HG03045 (cell line): Measurements from ENCODE around the gene MUC12.
"Not testable (repeated sequence)": the region's sequence is repeated elsewhere in the genome, so short reads cannot be mapped to it uniquely, and the experiment has no call there.

Source experiments
- ATAC-seq: cut with Tn5 transposase; IDR thresholded peaks from one replicate; pipeline ENCODE4 v1.9.1; 2021; ENCODE audit warnings: mild to moderate bottlenecking, moderate library complexity; ENCODE audit not compliant: unreplicated experiment

Gene MUC12

DNA sequence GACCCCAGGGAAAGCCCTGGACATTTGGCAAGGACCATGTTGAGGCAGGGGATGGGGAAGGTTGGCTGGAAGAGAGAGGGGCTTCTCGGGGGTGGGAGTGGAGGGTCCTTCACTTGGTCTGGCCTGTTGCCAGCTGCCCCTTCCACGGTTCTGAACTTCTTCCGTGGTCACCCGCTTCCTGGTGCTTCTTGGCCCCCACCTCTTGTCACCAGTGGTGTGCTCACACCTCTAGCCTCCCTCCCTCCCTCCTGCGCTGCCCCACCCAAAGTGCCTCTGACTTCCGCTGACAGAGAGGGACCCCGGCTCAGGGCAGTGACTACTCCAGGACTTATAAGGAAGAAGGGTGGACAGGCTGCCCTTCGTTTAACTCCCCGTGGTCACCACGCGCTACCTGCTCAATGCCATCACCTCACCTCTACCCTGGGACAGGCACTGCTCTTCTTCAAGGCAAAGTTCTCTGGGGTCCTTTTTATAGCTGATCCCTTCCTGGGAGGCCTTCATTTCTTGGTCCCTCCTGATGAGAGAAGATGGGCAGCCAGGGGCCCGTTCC, at the start of gene MUC12:
Gene MUC12, plus strand, starts transcription at position 500 of the 550 bp plus-strand sequence. CDS start 58 bp downstream, outside the sequence.
- ATAC-seq: no peak

DNA sequence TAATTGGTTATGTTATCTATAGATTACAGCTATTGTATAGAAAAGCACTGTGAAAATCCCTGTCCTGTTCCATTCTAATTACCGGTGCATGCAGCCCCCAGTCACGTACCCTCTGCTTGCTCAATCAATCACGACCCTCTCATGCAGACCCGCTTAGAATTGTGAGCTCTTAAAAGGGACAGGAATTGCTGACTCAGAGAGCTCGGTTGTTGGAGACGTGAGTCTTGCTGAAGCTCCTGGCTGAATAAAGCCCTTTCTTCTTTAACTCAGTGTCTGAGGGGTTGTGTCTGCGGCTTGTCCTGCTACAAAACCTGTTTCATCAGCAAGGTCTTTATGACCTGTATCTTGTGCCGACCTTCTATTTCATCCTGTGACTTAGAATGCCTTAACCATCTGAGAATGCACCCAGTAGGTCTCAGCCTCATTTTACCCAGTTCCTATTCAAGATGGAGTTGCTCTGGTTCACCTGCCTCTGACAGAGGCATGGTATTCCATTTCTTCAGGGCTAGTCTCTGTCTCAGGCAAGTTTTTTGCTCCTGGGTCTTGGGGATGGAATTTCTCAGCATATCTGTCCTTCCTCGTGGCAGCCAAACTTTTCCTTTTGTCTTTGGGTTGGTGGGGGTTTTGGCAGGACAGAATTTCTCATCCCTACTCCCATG, 49.5 kb upstream of the MUC12 start:
- ATAC-seq: not testable (repeated sequence)

DNA sequence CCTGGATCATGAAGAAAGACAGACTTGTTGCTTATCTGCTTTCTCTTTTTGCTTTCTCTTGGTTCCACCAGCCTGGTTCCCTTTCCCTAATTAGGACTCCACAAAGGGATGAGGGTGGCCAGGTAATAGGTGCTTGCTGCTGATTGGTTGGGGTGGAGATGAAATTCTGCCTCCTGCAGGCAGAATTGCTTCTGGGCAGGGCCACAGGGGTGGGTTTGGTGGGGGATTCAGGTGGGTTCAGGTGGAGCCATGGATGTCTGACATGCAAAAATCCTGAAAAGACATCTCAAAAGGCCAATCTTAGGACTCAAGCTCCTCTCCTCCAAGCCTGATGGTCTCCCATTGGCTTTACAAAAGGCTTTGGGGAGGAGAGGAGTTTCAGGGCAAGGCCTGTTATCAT, 48.3 kb upstream of the MUC12 start:
- ATAC-seq: no peak

GRCh38 chr7:100923616-100924015, 45.7 kb upstream of the MUC12 start:
- ATAC-seq: not testable (repeated sequence)

DNA sequence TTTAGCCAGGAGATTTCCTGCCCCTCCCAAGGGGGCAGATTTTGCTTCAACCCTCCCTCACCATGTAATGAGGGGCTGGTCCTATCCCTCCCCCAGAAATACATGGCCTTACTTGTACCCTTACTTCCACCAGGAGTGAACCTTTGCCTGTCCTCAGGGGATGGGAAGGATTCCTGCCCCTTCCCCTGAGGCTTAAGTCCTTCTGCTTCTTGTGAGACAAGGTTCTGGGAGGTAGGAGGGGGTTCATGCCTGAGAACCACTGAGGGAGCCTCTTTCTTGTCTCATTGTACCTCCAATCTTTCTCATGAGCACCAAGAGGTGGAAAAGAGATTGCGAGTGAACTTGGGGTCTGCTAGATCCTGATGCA, 39.6 kb upstream of the MUC12 start:
- no peak for ATAC-seq

DNA sequence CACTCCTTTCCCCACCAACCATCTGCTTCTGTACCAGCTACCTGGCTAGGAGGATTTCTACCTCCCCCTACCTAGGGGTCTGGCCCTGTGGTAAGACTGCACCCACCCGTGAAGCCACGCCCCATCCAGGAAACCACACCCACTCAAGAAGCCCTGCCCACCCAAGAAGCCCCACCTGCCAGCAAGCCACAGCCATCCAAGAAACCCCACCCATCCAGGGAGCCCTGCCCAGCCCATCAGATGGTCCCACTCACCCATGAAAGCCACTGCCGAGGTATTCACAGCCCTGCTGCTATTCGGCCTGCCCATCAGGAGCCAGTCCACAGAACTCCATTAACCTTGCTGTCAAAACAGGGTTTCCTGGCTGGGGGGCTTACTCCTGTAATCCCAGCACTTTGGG, 35.6 kb upstream of the MUC12 start:
- no peak for ATAC-seq

DNA sequence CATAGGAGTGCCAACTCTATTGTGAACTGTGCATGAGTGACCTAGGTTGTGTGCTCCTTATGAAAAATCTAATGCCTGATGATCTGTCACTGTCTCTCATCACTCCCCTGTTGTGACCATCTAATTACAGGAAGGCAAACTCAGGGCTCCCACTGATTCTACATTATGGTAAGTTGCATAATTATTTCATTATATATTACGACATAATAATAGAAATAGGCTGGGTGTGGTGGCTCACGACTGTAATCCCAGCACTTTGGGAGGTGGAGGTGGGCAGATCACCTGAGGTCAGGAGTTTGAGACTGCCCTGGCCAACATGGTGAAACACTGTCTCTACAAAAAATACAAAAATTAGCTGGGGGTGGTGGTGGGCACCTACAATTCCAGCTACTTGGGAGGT, 34.0 kb upstream of the MUC12 start:
- ATAC-seq: not testable (repeated sequence)

DNA sequence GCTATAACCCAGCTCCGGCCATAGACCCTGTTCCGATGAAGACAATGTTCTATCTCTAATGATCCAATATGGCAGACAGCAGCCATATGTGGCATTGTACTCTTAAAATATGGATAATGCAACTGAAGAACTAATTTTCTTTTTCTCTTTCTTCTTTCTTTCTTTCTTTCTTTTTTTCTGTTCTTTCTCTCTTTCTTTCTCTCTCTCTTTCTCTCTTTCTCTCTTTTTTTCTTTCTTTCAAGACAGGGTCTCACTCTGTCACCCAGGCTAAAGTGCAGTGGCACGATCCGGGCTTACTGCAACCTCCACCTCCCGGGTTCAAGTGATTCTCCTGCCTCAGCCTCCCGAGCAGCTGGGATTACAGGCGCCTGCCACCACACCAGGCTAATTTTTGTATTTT, 33.2 kb upstream of the MUC12 start:
- ATAC-seq: not testable (repeated sequence)

DNA sequence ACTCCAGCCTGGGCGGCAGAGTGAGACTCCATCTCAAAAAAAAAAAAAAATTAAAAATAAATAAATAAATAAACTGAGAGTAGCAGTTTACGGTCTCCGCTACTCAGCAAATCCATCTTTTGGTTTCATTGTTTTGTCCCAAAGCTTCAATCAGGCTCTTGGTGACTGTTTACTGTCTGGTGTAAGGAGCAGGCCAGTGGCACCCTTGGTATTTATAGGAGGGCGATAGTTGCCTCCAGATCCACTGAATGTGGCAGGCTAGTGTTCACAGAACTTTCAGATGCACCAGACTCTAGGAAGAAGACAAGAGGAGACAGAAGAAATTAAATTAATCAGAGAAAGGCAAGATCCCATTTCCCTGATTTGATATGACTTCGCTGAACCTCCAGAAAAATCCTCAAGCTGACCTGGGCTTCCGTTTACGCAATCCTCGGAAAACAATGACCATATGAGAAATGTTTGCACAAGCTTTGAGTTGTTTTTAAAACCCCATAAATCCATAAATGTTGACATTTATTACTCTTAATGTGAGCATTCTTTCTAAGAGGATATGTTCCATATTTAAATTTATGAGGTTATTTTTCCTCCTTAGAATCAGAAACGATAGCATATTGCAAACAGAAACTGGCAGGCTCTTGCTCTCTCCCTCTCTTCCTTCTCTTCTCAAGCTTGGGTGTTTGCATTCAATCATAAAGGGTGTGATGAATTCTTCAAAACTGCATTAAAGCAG, 27.2 kb upstream of the MUC12 start:
- ATAC-seq: no peak

DNA sequence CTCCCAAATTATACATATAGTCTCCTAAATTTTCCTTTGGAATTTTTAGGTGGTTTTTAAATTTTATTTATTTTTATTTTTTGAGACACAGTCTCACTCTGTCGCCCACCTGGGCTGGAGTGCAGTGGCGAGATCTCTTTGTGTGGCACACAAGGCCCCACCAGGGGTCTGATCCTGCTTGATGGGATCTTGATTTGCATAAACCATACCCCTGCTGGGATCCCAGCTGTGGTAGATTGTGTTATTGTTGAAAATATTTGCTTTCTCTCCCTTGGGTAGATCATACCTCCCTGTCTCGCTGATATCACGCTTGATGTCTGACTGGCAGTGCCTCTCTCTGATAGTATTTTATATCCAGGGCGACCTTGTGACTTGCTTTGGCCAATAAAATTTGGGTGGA, 25.7 kb upstream of the MUC12 start:
- no peak for ATAC-seq

GRCh38 chr7:100944138-100944537, 25.2 kb upstream of the MUC12 start:
- no peak for ATAC-seq

- ATAC-seq: no peak
Measured at GRCh38 chr7:100946111-100946510, 23.3 kb upstream of the MUC12 start.

GRCh38 chr7:100946766-100947365, 22.5 kb upstream of the MUC12 start:
- ATAC-seq: no peak

DNA sequence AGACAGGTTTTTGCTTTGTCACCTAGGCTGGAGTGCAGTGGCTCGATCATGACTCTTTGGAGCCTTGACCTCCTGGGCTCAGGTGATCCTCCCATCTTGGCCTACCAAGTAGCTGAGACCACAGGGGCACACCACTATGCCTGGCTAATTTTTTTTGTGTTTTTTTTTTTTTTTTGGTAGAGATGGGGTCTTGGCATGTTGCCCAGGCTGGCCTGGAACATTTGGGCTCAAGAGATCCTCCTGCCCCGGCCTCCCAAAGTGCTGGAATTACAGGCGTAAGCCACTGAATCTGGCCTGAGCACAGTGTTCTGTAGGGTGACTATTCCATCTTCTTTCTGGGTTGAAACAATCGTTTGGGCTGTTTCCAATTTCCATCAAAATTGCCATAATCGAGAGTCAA, 21.6 kb upstream of the MUC12 start:
- no peak for ATAC-seq

- ATAC-seq: no peak
Measured at GRCh38 chr7:100949227-100949932, 20.0 kb upstream of the MUC12 start, which contains the start of gene MUC3A. Gene MUC3A, plus strand, starts transcription at chr7:100949534. Its CDS starts 91 bp downstream, at chr7:100949625.

GRCh38 chr7:100949933-100950443, 19.4 kb upstream of the MUC12 start:
- ATAC-seq: no peak

DNA sequence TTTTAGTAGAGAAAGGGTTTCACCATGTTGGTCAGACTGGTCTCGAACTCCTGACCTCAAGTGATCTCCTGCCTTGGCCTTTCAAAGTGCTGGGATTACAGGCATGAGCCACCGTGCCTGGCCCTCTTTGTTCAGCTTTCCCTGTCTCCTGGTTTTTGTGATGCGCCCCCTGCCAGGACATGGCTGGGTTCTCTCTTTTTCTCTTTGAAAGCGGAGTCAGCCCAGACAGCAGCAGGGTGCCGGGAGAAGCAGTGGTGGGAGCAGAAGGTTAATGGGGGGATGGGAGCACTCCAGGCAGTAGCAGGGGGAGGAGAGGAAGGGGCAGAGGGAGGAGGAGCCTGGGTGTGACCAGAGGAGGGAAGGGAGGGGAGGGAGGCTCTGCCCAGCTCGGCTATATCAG, 18.2 kb upstream of the MUC12 start:
- ATAC-seq: no peak

DNA sequence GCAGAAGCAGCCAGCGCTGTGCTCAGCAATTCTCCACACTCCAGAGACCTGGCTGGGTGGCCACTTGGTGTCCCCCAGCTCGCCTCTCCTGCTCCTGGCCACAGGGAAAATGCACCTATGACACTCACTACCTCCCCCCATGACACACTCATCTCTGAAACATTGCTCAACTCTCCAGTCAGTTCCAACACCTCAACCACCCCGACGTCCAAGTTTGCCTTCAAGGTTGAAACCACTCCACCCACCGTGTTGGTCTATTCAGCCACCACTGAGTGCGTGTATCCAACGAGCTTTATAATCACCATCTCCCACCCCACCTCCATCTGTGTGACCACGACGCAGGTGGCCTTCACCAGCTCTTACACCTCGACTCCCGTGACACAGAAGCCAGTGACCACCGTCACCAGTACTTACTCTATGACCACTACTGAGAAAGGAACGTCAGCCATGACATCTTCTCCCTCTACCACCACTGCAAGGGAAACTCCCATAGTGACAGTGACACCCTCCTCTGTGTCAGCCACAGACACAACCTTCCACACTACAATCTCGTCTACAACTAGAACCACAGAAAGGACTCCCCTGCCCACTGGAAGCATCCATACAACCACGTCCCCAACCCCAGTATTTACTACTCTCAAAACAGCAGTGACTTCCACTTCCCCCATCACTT, 17.3 kb upstream of the MUC12 start:
- ATAC-seq: no peak

GRCh38 chr7:100952641-100953040, 16.7 kb upstream of the MUC12 start:
- no peak for ATAC-seq

GRCh38 chr7:100957832-100958421, 11.4 kb upstream of the MUC12 start:
- ATAC-seq: no peak
